Activated CD4-positive, alpha-beta T cell treated with anti-CD3 and anti-CD28 coated beads, Interleukin-2, amount 50 U/mL, for 16 hours (primary cell): ENCODE data around the gene ERCC4.
"Not testable (repeated sequence)": the region's sequence is repeated elsewhere in the genome, so short reads cannot be mapped to it uniquely, and the experiment has no call there.

Source experiments
- DNase-seq: peaks from one replicate; pipeline ENCODE4 v3.0.0-alpha.2; 2020

The ERCC4 gene

GRCh38 chr16:13919683-13920509 is at the start of gene ERCC4:
ERCC4 (plus strand) TSS chr16:13920154; CDS start chr16:13920166, 12 bp downstream.
- peak; percentile 99 for DNase-seq

- DNase-seq = no peak
Observed at GRCh38 chr16:13873835-13874438, 46.0 kb upstream of the ERCC4 start.

GRCh38 chr16:13875614-13876284 is 44.2 kb upstream of the ERCC4 start:
- no peak for DNase-seq

GRCh38 chr16:13883276-13883675 is 36.7 kb upstream of the ERCC4 start:
- no peak for DNase-seq

GRCh38 chr16:13883881-13884280 is 36.1 kb upstream of the ERCC4 start:
- no peak for DNase-seq

- DNase-seq = no peak
Observed at GRCh38 chr16:13885700-13886099, 34.3 kb upstream of the ERCC4 start.

GRCh38 chr16:13886608-13887007 is 33.3 kb upstream of the ERCC4 start:
- no peak for DNase-seq

- DNase-seq = not testable (repeated sequence)
Observed at GRCh38 chr16:13889323-13889722, 30.6 kb upstream of the ERCC4 start.

- no peak for DNase-seq
Observed at GRCh38 chr16:13892301-13892700, 27.7 kb upstream of the ERCC4 start.

GRCh38 chr16:13895516-13895915 is 24.4 kb upstream of the ERCC4 start:
- no peak for DNase-seq

- peak; percentile 6 for DNase-seq
Observed at GRCh38 chr16:13896543-13897182, 23.3 kb upstream of the ERCC4 start.

- no peak for DNase-seq
Observed at GRCh38 chr16:13897806-13898205, 22.1 kb upstream of the ERCC4 start.

GRCh38 chr16:13898233-13898632 is 21.7 kb upstream of the ERCC4 start:
- no peak for DNase-seq

- DNase-seq = no peak
Observed at GRCh38 chr16:13902052-13902451, 17.9 kb upstream of the ERCC4 start.

GRCh38 chr16:13902677-13903076 is 17.3 kb upstream of the ERCC4 start:
- no peak for DNase-seq

GRCh38 chr16:13904179-13904691 is 15.7 kb upstream of the ERCC4 start:
- DNase-seq = no peak

GRCh38 chr16:13904822-13905221 is 15.1 kb upstream of the ERCC4 start:
- DNase-seq = peak; percentile 23

GRCh38 chr16:13906168-13907089 is 13.5 kb upstream of the ERCC4 start:
- DNase-seq = no peak

GRCh38 chr16:13907431-13907830 is 12.5 kb upstream of the ERCC4 start:
- no peak for DNase-seq

- no peak for DNase-seq
Observed at GRCh38 chr16:13909069-13909468, 10.9 kb upstream of the ERCC4 start.

GRCh38 chr16:13909872-13910303 is 10.1 kb upstream of the ERCC4 start:
- no peak for DNase-seq

- DNase-seq = no peak
Observed at GRCh38 chr16:13911306-13911705, 8.6 kb upstream of the ERCC4 start.
